WTC11 (cell line): ENCODE measurements around the gene MIOX. TPM values are rescaled to one million over a fixed set of nuclear protein-coding genes. Genes with fewer than 3 reads are reported as not detected.
"Not testable (repeated sequence)": the region's sequence is repeated elsewhere in the genome, so short reads cannot be mapped to it uniquely, and the experiment has no call there.

Source experiments
- ATAC-seq: fragments of 200-7000 bp; cut with Tn5 transposase; 2 replicates; pipeline ENCODE4 v1.10.0; 2021; ENCODE audit warnings: mild to moderate bottlenecking, moderate library complexity
- CTCF ChIA-PET: fragments of 300-600 bp; sonication (Branson Sonifier 250); formaldehyde crosslinking; loops from one replicate; lab custom pipeline; 2021; ENCODE audit warnings: antibody characterized with exemption; lab: Charles Lee
- POLR2A ChIA-PET: fragments of 350-600 bp; sonication (Branson Sonifier 250); formaldehyde crosslinking; loops from one replicate; lab custom pipeline; 2021; ENCODE audit warnings: antibody characterized with exemption; lab: Charles Lee
- DNase-seq: peaks from one replicate; pipeline ENCODE4 v3.0.0; 2021; ENCODE audit warnings: low spot score
- H3K27ac Mint-ChIP-seq: 2 replicates; pipeline ENCODE4 v1.8.0; 2021; ENCODE audit warnings: mixed read lengths
- H3K27me3 Mint-ChIP-seq: 2 replicates; pipeline ENCODE4 v1.8.0; 2021; ENCODE audit warnings: low read depth, mild to moderate bottlenecking, moderate library complexity, mixed read lengths
- H3K36me3 Mint-ChIP-seq: 2 replicates; pipeline ENCODE4 v1.8.0; 2021; ENCODE audit warnings: mixed read lengths
- H3K4me1 Mint-ChIP-seq: 2 replicates; pipeline ENCODE4 v1.8.0; 2022; ENCODE audit warnings: mixed read lengths
- H3K4me3 Mint-ChIP-seq: 2 replicates; pipeline ENCODE4 v1.8.0; 2021; ENCODE audit warnings: mild to moderate bottlenecking, moderate library complexity, mixed read lengths
- H3K9me3 Mint-ChIP-seq: 2 replicates; pipeline ENCODE4 v1.8.0; 2021; ENCODE audit warnings: mixed read lengths
- ATF1 ChIP-seq: sonication (generic); formaldehyde crosslinking; IDR thresholded peaks from 2 replicates; pipeline ENCODE4 v1.8.1; 2023; ENCODE audit warnings: mild to moderate bottlenecking, moderate library complexity, missing genetic modification reagents
- CREB1 ChIP-seq: sonication (generic); formaldehyde crosslinking; IDR thresholded peaks from 2 replicates; pipeline ENCODE4 v1.8.0; 2023; ENCODE audit warnings: mild to moderate bottlenecking, missing genetic modification reagents
- MXD4 ChIP-seq: fragments of 250-450 bp; sonication (Bioruptor Pico); IDR thresholded peaks from 2 replicates; pipeline ENCODE4 v1.8.0; 2021; ENCODE audit warnings: mild to moderate bottlenecking, moderate library complexity, borderline replicate concordance
- NR1H2 ChIP-seq: sonication (generic); formaldehyde crosslinking; IDR thresholded peaks from 2 replicates; pipeline ENCODE4 v1.9.0; 2021; ENCODE audit warnings: mild to moderate bottlenecking, moderate library complexity, missing genetic modification reagents
- RELA ChIP-seq: sonication (generic); formaldehyde crosslinking; IDR thresholded peaks from 2 replicates; pipeline ENCODE4 v1.8.1; 2022; ENCODE audit warnings: missing genetic modification reagents, mild to moderate bottlenecking, borderline replicate concordance
- TCF7 ChIP-seq: sonication (generic); formaldehyde crosslinking; IDR thresholded peaks from 2 replicates; pipeline ENCODE4 v1.8.0; 2022; ENCODE audit warnings: mild to moderate bottlenecking, low read depth, missing genetic modification reagents, moderate library complexity
- TEAD4 ChIP-seq: sonication (generic); formaldehyde crosslinking; IDR thresholded peaks from 2 replicates; pipeline ENCODE4 v1.8.0; 2022; ENCODE audit warnings: mild to moderate bottlenecking, missing genetic modification reagents
- ZNF232 ChIP-seq: sonication (generic); formaldehyde crosslinking; IDR thresholded peaks from 2 replicates; pipeline ENCODE4 v1.8.0; 2022; ENCODE audit warnings: mild to moderate bottlenecking, missing genetic modification reagents
- total RNA-seq: library from RNA; stranded (reverse); gene quantifications from 3 replicates; pipeline ENCODE4 v1.2.3, GENCODE V29; 2021
- TF ChIP-seq, protein P1 (sequence below): fragments of 250-450 bp; sonication (Bioruptor Pico); IDR thresholded peaks from 2 replicates; pipeline ENCODE4 v2.1.2; 2022; ENCODE audit warnings: mild to moderate bottlenecking, moderate library complexity
- TF ChIP-seq, protein P2 (sequence below): sonication (generic); formaldehyde crosslinking; conservative IDR thresholded peaks from 2 replicates; pipeline ENCODE4 v1.8.1; 2022; ENCODE audit warnings: mild to moderate bottlenecking, missing genetic modification reagents
- TF ChIP-seq, protein P3 (sequence below): sonication (generic); formaldehyde crosslinking; conservative IDR thresholded peaks from 2 replicates; pipeline ENCODE4 v1.8.1; 2023; ENCODE audit warnings: mild to moderate bottlenecking, low read depth, missing genetic modification reagents, moderate library complexity
- TF ChIP-seq, protein P4 (sequence below): fragments of 250-450 bp; sonication (Bioruptor Pico); conservative IDR thresholded peaks from 2 replicates; pipeline ENCODE4 v1.9.0; 2021; ENCODE audit warnings: mild to moderate bottlenecking
- TF ChIP-seq, protein P5 (sequence below): fragments of 250-450 bp; sonication (Bioruptor Pico); IDR thresholded peaks from 2 replicates; pipeline ENCODE4 v1.9.0; 2021; ENCODE audit warnings: mild to moderate bottlenecking, borderline replicate concordance

MIOX gene
- total RNA-seq, 1 experiment from 2014 or later, result 0.33 TPM

DNA sequence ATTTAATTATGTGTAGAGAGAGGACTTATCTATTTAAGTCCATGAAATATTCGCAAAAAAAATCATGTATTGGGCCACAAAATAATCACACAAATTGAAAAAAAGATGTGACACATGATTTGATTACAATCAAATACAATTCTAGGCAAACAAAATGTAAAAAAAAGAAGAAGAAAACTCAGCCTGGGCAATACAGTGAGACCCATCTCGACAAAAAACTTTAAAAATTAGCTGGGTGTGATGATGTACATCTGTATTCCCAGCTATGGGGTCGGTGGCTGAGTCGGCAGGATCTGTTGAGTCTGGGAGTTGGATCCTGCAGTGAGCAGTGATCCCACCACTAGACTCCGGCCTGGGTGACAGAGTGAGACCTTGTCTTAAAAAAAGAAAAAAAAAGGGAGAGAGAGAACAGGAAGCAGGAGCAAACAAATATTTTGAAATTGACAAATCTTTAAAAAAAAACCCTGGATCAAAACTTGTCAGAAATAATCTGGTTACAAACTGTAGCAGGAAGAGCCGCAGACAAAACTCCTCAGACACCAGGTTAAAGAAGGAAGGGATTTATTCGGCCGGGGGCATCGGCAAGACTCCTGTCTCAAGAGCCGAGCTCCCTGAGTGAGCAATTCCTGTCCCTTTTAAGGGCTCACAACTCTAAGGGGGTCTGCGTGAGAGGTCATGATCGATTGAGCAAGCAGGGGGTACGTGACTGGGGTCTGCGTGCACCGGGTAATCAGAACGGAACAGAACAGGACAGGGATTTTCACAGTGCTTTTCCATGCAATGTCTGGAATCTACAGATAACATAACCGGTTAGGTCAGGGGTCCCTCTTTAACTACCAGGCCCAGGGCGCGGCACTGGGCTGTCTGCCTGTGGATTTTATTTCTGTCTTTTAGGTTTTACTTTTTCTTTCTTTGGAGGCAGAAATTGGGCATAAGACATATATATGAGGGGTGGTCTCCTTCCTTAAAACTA, 46.5 kb downstream of the MIOX start:
- ATAC-seq (no peak), DNase-seq (no peak)
- peak overlapping the region; percentile 60 for H3K4me3 Mint-ChIP-seq
- peaks cover 68% of the 10 kb centered on the region for H3K27me3 Mint-ChIP-seq
- POLR2A ChIA-PET, result interaction anchor here (0.7 kb wide), 1 partner anchor 35 kb away, joined by 3 read pairs; no protein-coding TSS in a partner anchor
- H3K4me1 Mint-ChIP-seq, result peaks cover 9% of the 10 kb centered on the region
- H3K36me3 Mint-ChIP-seq, result no peaks in the 10 kb centered on the region
- TF ChIP-seq TEAD4 (CRISPR knock-in tag), result no peak
- TF ChIP-seq, protein P1, sequence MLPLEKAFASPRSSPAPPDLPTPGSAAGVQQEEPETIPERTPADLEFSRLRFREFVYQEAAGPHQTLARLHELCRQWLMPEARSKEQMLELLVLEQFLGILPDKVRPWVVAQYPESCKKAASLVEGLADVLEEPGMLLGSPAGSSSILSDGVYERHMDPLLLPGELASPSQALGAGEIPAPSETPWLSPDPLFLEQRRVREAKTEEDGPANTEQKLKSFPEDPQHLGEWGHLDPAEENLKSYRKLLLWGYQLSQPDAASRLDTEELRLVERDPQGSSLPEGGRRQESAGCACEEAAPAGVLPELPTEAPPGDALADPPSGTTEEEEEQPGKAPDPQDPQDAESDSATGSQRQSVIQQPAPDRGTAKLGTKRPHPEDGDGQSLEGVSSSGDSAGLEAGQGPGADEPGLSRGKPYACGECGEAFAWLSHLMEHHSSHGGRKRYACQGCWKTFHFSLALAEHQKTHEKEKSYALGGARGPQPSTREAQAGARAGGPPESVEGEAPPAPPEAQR, result no peak
- TF ChIP-seq, protein P2, sequence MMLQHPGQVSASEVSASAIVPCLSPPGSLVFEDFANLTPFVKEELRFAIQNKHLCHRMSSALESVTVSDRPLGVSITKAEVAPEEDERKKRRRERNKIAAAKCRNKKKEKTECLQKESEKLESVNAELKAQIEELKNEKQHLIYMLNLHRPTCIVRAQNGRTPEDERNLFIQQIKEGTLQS, result no peak
- TF ChIP-seq CREB1 (CRISPR knock-in tag), result no peak
- no peak for TF ChIP-seq RELA (CRISPR knock-in tag)
- TF ChIP-seq, protein P3, sequence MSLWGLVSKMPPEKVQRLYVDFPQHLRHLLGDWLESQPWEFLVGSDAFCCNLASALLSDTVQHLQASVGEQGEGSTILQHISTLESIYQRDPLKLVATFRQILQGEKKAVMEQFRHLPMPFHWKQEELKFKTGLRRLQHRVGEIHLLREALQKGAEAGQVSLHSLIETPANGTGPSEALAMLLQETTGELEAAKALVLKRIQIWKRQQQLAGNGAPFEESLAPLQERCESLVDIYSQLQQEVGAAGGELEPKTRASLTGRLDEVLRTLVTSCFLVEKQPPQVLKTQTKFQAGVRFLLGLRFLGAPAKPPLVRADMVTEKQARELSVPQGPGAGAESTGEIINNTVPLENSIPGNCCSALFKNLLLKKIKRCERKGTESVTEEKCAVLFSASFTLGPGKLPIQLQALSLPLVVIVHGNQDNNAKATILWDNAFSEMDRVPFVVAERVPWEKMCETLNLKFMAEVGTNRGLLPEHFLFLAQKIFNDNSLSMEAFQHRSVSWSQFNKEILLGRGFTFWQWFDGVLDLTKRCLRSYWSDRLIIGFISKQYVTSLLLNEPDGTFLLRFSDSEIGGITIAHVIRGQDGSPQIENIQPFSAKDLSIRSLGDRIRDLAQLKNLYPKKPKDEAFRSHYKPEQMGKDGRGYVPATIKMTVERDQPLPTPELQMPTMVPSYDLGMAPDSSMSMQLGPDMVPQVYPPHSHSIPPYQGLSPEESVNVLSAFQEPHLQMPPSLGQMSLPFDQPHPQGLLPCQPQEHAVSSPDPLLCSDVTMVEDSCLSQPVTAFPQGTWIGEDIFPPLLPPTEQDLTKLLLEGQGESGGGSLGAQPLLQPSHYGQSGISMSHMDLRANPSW (CRISPR knock-in tag), result no peak
- TF ChIP-seq TCF7 (CRISPR knock-in tag), result no peak
- no peak for TF ChIP-seq NR1H2 (CRISPR knock-in tag)
- TF ChIP-seq, protein P4, sequence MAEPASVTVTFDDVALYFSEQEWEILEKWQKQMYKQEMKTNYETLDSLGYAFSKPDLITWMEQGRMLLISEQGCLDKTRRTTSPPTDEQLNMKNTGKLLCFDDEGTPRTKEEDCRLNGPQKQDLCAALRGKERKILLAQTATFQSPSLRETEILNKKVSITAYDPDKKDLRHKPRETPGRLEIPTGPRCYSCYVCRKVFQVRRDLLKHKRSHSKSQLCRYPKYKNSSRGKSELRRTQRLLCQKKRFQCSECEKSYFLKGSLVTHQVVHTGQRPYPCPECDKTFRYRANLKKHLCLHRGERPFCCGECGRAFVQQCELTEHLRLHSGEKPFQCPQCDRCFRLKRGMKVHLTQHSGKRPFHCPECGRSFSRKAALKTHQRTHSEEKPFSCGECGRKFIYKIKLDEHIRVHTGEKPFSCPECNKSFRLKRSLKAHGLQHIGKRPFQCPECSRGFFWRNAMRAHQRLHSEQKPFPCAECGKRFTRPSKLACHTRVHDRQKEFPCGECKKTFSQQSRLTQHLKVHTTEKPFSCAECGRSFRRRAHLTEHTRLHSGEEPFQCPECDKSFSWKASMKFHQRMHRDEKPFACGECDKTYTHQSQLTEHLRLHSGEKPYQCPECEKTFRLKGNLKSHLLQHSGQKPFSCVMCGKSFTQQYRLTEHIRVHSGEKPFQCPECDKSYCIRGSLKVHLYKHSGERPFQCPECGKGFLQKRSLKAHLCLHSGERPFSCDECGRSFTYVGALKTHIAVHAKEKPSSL (CRISPR knock-in tag), result no peak
- TF ChIP-seq MXD4, result no peak
- no peak for TF ChIP-seq ZNF232 (CRISPR knock-in tag)
- TF ChIP-seq, protein P5, sequence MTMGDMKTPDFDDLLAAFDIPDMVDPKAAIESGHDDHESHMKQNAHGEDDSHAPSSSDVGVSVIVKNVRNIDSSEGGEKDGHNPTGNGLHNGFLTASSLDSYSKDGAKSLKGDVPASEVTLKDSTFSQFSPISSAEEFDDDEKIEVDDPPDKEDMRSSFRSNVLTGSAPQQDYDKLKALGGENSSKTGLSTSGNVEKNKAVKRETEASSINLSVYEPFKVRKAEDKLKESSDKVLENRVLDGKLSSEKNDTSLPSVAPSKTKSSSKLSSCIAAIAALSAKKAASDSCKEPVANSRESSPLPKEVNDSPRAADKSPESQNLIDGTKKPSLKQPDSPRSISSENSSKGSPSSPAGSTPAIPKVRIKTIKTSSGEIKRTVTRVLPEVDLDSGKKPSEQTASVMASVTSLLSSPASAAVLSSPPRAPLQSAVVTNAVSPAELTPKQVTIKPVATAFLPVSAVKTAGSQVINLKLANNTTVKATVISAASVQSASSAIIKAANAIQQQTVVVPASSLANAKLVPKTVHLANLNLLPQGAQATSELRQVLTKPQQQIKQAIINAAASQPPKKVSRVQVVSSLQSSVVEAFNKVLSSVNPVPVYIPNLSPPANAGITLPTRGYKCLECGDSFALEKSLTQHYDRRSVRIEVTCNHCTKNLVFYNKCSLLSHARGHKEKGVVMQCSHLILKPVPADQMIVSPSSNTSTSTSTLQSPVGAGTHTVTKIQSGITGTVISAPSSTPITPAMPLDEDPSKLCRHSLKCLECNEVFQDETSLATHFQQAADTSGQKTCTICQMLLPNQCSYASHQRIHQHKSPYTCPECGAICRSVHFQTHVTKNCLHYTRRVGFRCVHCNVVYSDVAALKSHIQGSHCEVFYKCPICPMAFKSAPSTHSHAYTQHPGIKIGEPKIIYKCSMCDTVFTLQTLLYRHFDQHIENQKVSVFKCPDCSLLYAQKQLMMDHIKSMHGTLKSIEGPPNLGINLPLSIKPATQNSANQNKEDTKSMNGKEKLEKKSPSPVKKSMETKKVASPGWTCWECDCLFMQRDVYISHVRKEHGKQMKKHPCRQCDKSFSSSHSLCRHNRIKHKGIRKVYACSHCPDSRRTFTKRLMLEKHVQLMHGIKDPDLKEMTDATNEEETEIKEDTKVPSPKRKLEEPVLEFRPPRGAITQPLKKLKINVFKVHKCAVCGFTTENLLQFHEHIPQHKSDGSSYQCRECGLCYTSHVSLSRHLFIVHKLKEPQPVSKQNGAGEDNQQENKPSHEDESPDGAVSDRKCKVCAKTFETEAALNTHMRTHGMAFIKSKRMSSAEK (CRISPR knock-in tag), result no peak
- no peak for TF ChIP-seq ATF1 (CRISPR knock-in tag)
- H3K9me3 Mint-ChIP-seq, result no peaks in the 10 kb centered on the region
- H3K27ac Mint-ChIP-seq, result no peak overlapping the region
- CTCF ChIA-PET, result interaction anchor here (1.2 to 1.6 kb wide), 2 partner anchors 167 to 242 kb away, joined by 3 to 5 read pairs; no protein-coding TSS in a partner anchor

DNA sequence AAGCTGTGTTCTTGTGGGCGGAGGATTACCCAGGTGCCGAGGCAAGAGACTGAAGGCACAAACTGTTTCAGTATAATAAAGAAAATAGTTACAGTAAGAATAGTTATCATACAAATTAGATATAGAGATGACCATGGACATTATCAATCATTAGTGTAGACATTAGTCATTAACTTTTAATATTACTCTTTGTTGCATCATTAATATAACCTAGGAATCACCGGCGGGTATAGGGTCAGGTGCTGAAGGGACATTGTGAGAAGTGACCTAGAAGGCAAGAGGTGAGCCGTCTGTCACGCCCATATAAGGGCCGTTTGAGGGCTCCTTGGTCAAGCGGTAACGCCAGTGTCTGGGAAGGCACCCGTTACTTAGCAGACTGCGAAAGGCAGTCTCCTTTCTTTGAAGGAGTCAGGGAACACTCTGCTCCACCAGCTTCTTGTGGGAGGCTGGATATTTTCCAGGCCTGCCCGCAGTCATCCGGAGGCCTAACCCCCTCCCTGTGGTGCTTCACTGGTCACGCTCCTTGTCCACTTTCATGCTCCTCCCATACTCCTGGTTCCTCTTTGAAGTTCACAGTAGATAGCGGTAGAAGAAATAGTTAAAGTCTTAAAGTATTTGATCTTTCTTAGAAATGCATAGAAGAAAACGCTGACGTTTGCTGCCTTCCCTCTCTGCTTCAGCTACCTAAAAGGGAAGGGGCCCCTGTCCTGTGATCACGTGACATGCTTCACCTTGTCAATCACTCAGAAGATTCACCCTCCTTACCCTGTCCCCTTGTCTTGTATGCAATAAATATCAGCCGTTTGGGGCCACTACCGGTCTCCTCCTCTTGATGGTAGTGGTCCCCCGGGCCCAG, 47.4 kb downstream of the MIOX start:
- H3K9me3 Mint-ChIP-seq, DNase-seq, H3K27ac Mint-ChIP-seq, ATAC-seq, H3K4me1 Mint-ChIP-seq, POLR2A ChIA-PET, H3K36me3 Mint-ChIP-seq, H3K4me3 Mint-ChIP-seq: not testable (repeated sequence)
- CTCF ChIA-PET, result interaction anchor here (1.6 kb wide), 1 partner anchor 166 kb away, joined by 3 read pairs; no protein-coding TSS in a partner anchor
- peaks cover 64% of the 10 kb centered on the region for H3K27me3 Mint-ChIP-seq
